Endothelial cell of hepatic sinusoid (primary cell): ENCODE data around the gene ITCH.
"Not testable (repeated sequence)": the region's sequence is repeated elsewhere in the genome, so short reads cannot be mapped to it uniquely, and the experiment has no call there.

ENCODE experiments used
- in situ Hi-C: cut with HindIII; loops from 2 replicates; pipeline ENCODE4 v1.10.0; 2017; ENCODE audit warnings: low sequenced_read_pairs

ITCH gene

GRCh38 chr20:34374209-34374760 is 11.2 kb downstream of the ITCH start:
- in situ Hi-C loops, result no loop called here

- in situ Hi-C loops, result no loop called here
Measured at GRCh38 chr20:34375977-34376430, 12.9 kb downstream of the ITCH start.

- in situ Hi-C loops, result no loop called here
Measured at GRCh38 chr20:34377072-34377847, 14.2 kb downstream of the ITCH start.

- in situ Hi-C loops, result no loop called here
Measured at GRCh38 chr20:34382174-34382573, 19.1 kb downstream of the ITCH start.

- in situ Hi-C loops, result not testable (repeated sequence)
Measured at GRCh38 chr20:34382877-34383455, 19.9 kb downstream of the ITCH start.

GRCh38 chr20:34385464-34385863 is 22.4 kb downstream of the ITCH start:
- in situ Hi-C loops, result no loop called here

GRCh38 chr20:34388000-34388399 is 24.9 kb downstream of the ITCH start:
- in situ Hi-C loops, result no loop called here

GRCh38 chr20:34388678-34389077 is 25.6 kb downstream of the ITCH start:
- in situ Hi-C loops, result no loop called here

GRCh38 chr20:34389206-34389953 is 26.3 kb downstream of the ITCH start:
- in situ Hi-C loops, result no loop called here

GRCh38 chr20:34389954-34390555 is 27.0 kb downstream of the ITCH start:
- in situ Hi-C loops, result no loop called here

GRCh38 chr20:34396408-34396807 is 33.3 kb downstream of the ITCH start:
- in situ Hi-C loops, result no loop called here

- in situ Hi-C loops, result no loop called here
Measured at GRCh38 chr20:34397096-34397495, 34.0 kb downstream of the ITCH start.

GRCh38 chr20:34400776-34401175 is 37.7 kb downstream of the ITCH start:
- in situ Hi-C loops, result loop anchor here (5.0 kb wide), 1 partner anchor 63 kb away; no protein-coding TSS in a partner anchor

- in situ Hi-C loops, result loop anchor here (5.0 kb wide), 1 partner anchor 65 kb away; no protein-coding TSS in a partner anchor
Measured at GRCh38 chr20:34401741-34402455, 38.8 kb downstream of the ITCH start.

- in situ Hi-C loops, result loop anchor here (5.0 kb wide), 1 partner anchor 65 kb away; no protein-coding TSS in a partner anchor
Measured at GRCh38 chr20:34402461-34402860, 39.4 kb downstream of the ITCH start.

GRCh38 chr20:34403063-34403827 is 40.2 kb downstream of the ITCH start:
- in situ Hi-C loops, result loop anchor here (5.0 kb wide), 1 partner anchor 66 kb away; no protein-coding TSS in a partner anchor

- in situ Hi-C loops, result loop anchor here (5.0 kb wide), 1 partner anchor 67 kb away; no protein-coding TSS in a partner anchor
Measured at GRCh38 chr20:34403908-34404307, 40.8 kb downstream of the ITCH start.

GRCh38 chr20:34404803-34405202 is 41.7 kb downstream of the ITCH start:
- in situ Hi-C loops, result loop anchor here (5.0 kb wide), 1 partner anchor 68 kb away; no protein-coding TSS in a partner anchor

GRCh38 chr20:34405247-34405651 is 42.2 kb downstream of the ITCH start:
- in situ Hi-C loops, result not testable (repeated sequence)
